OCI-LY7 (cell line): Measurements from ENCODE around the gene DENND2A. TPM values are rescaled to one million over a fixed set of nuclear protein-coding genes. Genes with fewer than 3 reads are reported as not detected.

Experiments
- BruUV-seq: library from RNA; stranded (reverse); fragments of 400-500 nt; replicated peaks from 2 replicates; lab custom pipeline; 2021; lab: Mats Ljungman, UMichigan
- CTCF ChIA-PET: fragments of 300-600 bp; sonication (Branson Sonifier 250); formaldehyde crosslinking; loops from one replicate; lab custom pipeline; 2022; ENCODE audit warnings: antibody characterized with exemption; ENCODE audit not compliant: unreplicated experiment; lab: Charles Lee
- POLR2A ChIA-PET: fragments of 300-600 bp; sonication (Branson Sonifier 250); formaldehyde crosslinking; loops from one replicate; lab custom pipeline; 2022; ENCODE audit warnings: antibody characterized with exemption; lab: Charles Lee
- DNase-seq: peaks from one replicate; pipeline ENCODE4 v3.0.0-alpha.2; 2015; ENCODE audit warnings: low spot score
- H2AFZ ChIP-seq: fragments of 200-600 bp; sonication (generic), shearing (Covaris generic); 2 replicates; pipeline ENCODE4 v1.6.1; 2014; ENCODE audit warnings: mild to moderate bottlenecking, antibody characterized with exemption, low read length, moderate library complexity
- H3K27ac ChIP-seq: fragments of 200-600 bp; sonication (generic); 2 replicates; pipeline ENCODE4 v1.5.1; 2014; ENCODE audit warnings: mixed run types, low read depth, mild to moderate bottlenecking, moderate library complexity, low read length, inconsistent platforms; ENCODE audit not compliant: poor library complexity, severe bottlenecking
- H3K36me3 ChIP-seq: fragments of 200-600 bp; sonication (generic); 2 replicates; pipeline ENCODE4 v1.6.1; 2014; ENCODE audit warnings: mild to moderate bottlenecking, antibody characterized with exemption, low read length, moderate library complexity, mixed read lengths; ENCODE audit not compliant: insufficient read depth
- H3K4me1 ChIP-seq: fragments of 200-600 bp; sonication (generic); 2 replicates; pipeline ENCODE4 v1.5.1; 2014; ENCODE audit warnings: mild to moderate bottlenecking, low read length; ENCODE audit not compliant: insufficient read depth, poor library complexity, severe bottlenecking
- H3K4me2 ChIP-seq: fragments of 200-600 bp; sonication (generic); 2 replicates; pipeline ENCODE4 v1.6.1; 2014; ENCODE audit warnings: mild to moderate bottlenecking, low read length
- H3K4me3 ChIP-seq: fragments of 200-600 bp; sonication (generic); 2 replicates; pipeline ENCODE4 v1.5.1; 2014; ENCODE audit warnings: mild to moderate bottlenecking, low read depth, low read length; ENCODE audit not compliant: poor library complexity, severe bottlenecking
- H3K79me2 ChIP-seq: fragments of 200-600 bp; sonication (generic); 2 replicates; pipeline ENCODE4 v1.6.1; 2016; ENCODE audit warnings: low read depth, mild to moderate bottlenecking, low read length, moderate library complexity, mixed read lengths; ENCODE audit not compliant: insufficient read depth
- H3K9me2 ChIP-seq: fragments of 200-600 bp; sonication (generic); 2 replicates; pipeline ENCODE4 v1.6.1; 2016; ENCODE audit warnings: mild to moderate bottlenecking, low read length, mixed read lengths; ENCODE audit not compliant: insufficient read depth
- H3K9me3 ChIP-seq: fragments of 200-600 bp; sonication (generic); 2 replicates; pipeline ENCODE4 v1.6.1; 2014; ENCODE audit warnings: mild to moderate bottlenecking, mixed run types, low read length, mixed read lengths
- H4K20me1 ChIP-seq: fragments of 200-600 bp; sonication (generic); 2 replicates; pipeline ENCODE4 v1.6.1; 2014; ENCODE audit warnings: mild to moderate bottlenecking, antibody characterized with exemption, low read length, moderate library complexity, mixed read lengths; ENCODE audit not compliant: insufficient read depth
- CTCF ChIP-seq: fragments of 200-600 bp; sonication (generic); conservative IDR thresholded peaks from 2 replicates; pipeline ENCODE4 v1.5.1; 2014; ENCODE audit warnings: mild to moderate bottlenecking, antibody characterized with exemption, low read length, moderate library complexity, mixed read lengths
- EZH2phosphoT487 ChIP-seq: fragments of 200-600 bp; sonication (generic); IDR thresholded peaks from 2 replicates; pipeline ENCODE4 v1.6.1; 2018; ENCODE audit warnings: low read depth, borderline replicate concordance, mild to moderate bottlenecking, mixed run types, antibody characterized with exemption, low read length, moderate library complexity, mixed read lengths
- intact Hi-C: fragments of 100-400 bp; cut with micrococcal nuclease; formaldehyde crosslinking; loops from one replicate; pipeline ENCODE4 v1.10.0; 2022; ENCODE audit not compliant: unreplicated experiment
- total RNA-seq, 2 experiments: library from RNA; depleted of rRNA in 1 of 2; stranded (reverse); fragments of >200 nt in 1 of 2; shearing (Covaris generic) in 1 of 2; gene quantifications; 2 replicates each; pipeline ENCODE4 v1.2.3, GENCODE V29; 2014 to 2022

DENND2A gene
- total RNA-seq, 2 experiments from 2014 or later, result 0.13 to 0.35 TPM

- H3K4me1 ChIP-seq, result no peaks in the 10 kb centered on the region
- no TSS peak for BruUV-seq
- ChIA-PET POLR2A (interaction anchor here (0.6 kb wide), 1 partner anchor 13 kb away, joined by 4 read pairs; no protein-coding TSS in a partner anchor), CTCF (no interaction called here)
- H3K27ac ChIP-seq, result no peak overlapping the region
- H3K9me2 ChIP-seq, result no peaks in the 10 kb centered on the region
- no peaks in the 10 kb centered on the region for H3K79me2 ChIP-seq
- no peaks in the 10 kb centered on the region for H3K36me3 ChIP-seq
- H3K4me3 ChIP-seq, result no peak overlapping the region
- TF ChIP-seq EZH2phosphoT487 (no peak), CTCF (no peak)
- no peak for DNase-seq
- H3K9me3 ChIP-seq, result no peaks in the 10 kb centered on the region
- intact Hi-C loops, result no loop called here
- H2AFZ ChIP-seq, result no peak overlapping the region
- H4K20me1 ChIP-seq, result no peaks in the 10 kb centered on the region
- no peak overlapping the region for H3K4me2 ChIP-seq
These were observed 4.8 kb downstream of the DENND2A start for GRCh38 chr7:140635816-140636215.

- H3K4me2 ChIP-seq, result no peak overlapping the region
- TF ChIP-seq EZH2phosphoT487, result no peak
- TF ChIP-seq CTCF, result no peak
- no peaks in the 10 kb centered on the region for H4K20me1 ChIP-seq
- no peaks in the 10 kb centered on the region for H3K4me1 ChIP-seq
- no peaks in the 10 kb centered on the region for H3K9me2 ChIP-seq
- H2AFZ ChIP-seq, result no peak overlapping the region
- no peak for DNase-seq
- no peak overlapping the region for H3K4me3 ChIP-seq
- H3K79me2 ChIP-seq, result no peaks in the 10 kb centered on the region
- no peaks in the 10 kb centered on the region for H3K9me3 ChIP-seq
- H3K27ac ChIP-seq, result no peak overlapping the region
- no TSS peak for BruUV-seq
- ChIA-PET CTCF (no interaction called here), POLR2A (no interaction called here)
- intact Hi-C loops, result no loop called here
- H3K36me3 ChIP-seq, result no peaks in the 10 kb centered on the region
These were observed 5.3 kb downstream of the DENND2A start for GRCh38 chr7:140635345-140635744.

- no peaks in the 10 kb centered on the region for H3K79me2 ChIP-seq
- intact Hi-C loops, result no loop called here
These were observed 9.0 kb downstream of the DENND2A start for GRCh38 chr7:140631602-140632001.

More at GRCh38 chr7:140631602-140632001, 9.0 kb downstream of the DENND2A start:
- Histone ChIP-seq H2AFZ (no peak overlapping the region), H3K36me3 (no peaks in the 10 kb centered on the region), H3K9me2 (no peaks in the 10 kb centered on the region), H3K27ac (no peak overlapping the region), H3K4me1 (no peaks in the 10 kb centered on the region), H3K4me3 (no peak overlapping the region), H4K20me1 (no peaks in the 10 kb centered on the region), H3K4me2 (no peak overlapping the region), H3K9me3 (no peaks in the 10 kb centered on the region)
- no peak for DNase-seq
- BruUV-seq, result no TSS peak
- ChIA-PET CTCF (no interaction called here), POLR2A (interaction anchor here (0.6 kb wide), 1 partner anchor 68 kb away, joined by 3 read pairs; no protein-coding TSS in a partner anchor)
- no peak for TF ChIP-seq EZH2phosphoT487
- TF ChIP-seq CTCF, result no peak
